HG02642 (cell line): ENCODE results near the gene CPEB3.
"Not testable (repeated sequence)": the region's sequence is repeated elsewhere in the genome, so short reads cannot be mapped to it uniquely, and the experiment has no call there.

Source experiments
- ATAC-seq: cut with Tn5 transposase; IDR thresholded peaks from one replicate; pipeline ENCODE4 v1.9.1; 2021; ENCODE audit warnings: mild to moderate bottlenecking; ENCODE audit not compliant: unreplicated experiment, poor library complexity

The CPEB3 gene

DNA sequence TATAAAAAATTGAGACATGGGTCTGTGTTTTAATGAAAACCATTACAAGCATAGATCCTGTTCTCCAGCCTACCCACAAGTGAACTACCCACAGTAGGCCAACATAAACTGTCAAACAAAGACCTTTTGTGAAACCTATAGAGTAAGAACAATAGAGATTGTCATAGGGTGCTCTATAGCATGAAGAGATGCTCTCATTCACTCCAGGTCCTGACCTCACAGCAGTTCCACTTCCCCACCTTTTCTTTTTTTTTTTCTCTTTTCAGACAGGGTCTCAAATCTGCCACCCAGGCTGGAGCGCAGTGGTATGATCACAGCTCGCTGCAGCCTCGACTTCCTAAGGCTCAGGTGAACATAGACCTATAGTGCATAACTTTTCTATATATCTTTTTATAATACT lies 72.3 kb downstream of the CPEB3 start:
- ATAC-seq: no peak

DNA sequence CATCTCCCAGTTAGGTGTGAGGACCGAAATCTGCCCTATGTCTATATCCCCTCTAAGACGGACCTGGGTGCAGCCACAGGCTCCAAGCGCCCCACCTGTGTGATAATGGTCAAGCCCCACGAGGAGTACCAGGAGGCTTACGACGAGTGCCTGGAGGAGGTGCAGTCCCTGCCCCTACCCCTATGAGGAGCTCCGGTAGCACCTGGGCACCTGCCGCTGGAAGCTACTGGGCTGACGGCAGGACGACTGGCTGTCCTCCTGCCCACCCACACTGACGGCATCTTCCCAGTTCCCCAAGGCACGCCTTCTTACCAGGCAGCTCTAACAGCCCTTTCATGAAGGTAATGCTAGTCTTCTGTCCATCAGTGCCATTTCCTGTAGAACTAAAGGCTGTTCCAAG lies 74.3 kb downstream of the CPEB3 start:
- ATAC-seq: not testable (repeated sequence)

DNA sequence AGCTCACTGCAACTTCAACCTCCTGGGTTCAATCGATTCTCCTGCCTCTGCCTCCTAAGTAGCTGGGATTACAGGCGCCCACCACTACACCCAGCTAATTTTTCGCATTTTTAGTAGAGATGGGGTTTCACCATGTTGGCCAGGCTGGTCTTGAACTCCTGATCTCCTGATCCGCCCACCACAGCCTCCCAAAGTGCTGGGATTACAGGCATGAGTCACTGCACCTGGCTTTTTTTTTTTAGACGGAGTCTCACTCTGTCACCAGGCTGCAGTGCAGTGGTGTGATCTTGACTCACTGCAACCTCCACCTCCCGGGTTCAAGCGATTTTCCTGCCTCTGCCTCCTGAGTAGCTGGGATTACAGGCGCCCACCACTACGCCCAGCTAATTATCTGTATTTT lies 75.7 kb downstream of the CPEB3 start:
- ATAC-seq: not testable (repeated sequence)

DNA sequence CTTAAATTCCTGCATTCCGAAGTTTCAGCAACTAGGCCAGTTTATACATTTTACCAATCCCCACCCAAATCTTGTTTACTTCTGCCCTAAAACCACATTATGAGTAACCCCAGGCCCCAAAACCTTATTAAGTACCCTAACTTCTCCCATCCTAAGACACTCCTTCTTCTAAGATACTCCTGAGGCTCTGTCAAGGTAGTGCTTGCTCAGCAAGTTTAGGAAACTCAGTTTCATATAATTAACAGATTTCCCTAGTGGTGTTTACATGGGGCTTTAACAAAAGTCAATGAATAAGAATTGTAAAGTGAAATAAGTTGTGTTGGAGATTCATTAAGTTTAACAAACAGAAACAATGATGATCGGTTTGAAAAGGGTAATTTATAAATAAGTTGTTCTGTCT lies 77.8 kb downstream of the CPEB3 start:
- ATAC-seq: no peak

DNA sequence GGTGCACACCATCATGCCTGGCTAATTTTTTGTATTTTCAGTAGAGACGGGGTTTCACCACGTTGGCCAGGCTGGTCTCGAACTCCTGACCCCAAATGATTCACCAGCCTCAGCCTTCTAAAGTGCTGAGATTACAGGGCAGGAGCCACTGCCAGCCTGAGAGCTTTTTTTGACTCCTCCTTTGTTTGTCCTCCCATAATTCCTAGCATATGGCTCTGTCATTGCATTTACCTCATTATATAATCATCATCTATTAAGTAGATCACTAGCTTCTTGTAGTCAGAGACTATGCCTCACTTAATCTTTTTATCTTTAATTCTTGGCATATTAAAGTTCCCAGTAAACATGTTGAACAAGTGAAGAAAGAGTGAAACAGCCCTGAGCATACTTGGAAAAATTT lies 82.1 kb downstream of the CPEB3 start:
- ATAC-seq: no peak

DNA sequence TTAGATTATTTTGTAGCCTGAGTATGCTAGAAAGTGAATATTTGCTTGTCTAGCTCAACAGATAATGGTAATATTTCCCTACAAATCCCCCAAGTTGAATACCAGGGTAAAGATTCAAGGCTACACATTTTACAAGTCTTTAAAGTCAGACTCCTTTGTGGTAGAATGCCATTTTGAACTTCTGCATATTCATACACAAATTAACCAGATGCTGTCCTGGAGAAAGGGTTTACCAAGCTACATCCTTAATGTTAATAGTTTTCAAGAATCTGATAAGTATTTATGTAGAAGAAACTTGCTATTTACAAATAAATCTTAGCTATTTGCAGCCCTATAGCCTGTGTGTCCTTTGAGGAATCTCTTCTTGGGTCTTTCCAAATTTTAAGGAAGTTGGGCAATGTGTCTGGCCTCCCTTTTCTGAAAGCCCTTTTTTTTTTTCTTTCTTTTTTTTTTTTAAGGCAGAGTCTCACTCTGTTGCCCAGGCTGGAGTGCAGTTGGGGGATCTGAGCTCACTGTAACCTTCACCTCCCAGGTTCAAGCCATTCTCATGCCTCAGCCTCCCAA lies 82.6 kb downstream of the CPEB3 start:
- no peak for ATAC-seq

DNA sequence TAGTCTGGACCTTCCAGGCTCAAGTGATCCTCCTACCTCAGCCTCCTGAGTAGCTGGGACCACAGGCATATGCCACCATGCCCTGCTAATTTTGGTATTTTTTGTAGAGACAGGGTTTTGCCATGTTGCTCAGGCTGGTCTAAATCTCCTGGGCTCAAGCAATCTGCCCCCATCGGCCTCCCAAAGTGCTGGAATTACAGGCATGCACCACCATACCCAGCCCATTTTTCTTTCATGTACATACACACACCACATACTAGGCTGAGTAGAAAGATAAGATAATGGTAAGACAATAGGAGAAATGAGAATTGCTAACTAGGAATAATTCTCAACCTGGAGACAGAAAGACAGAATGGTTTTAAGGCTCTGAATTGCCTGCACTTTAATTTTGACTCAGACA lies 83.8 kb downstream of the CPEB3 start:
- no peak for ATAC-seq

DNA sequence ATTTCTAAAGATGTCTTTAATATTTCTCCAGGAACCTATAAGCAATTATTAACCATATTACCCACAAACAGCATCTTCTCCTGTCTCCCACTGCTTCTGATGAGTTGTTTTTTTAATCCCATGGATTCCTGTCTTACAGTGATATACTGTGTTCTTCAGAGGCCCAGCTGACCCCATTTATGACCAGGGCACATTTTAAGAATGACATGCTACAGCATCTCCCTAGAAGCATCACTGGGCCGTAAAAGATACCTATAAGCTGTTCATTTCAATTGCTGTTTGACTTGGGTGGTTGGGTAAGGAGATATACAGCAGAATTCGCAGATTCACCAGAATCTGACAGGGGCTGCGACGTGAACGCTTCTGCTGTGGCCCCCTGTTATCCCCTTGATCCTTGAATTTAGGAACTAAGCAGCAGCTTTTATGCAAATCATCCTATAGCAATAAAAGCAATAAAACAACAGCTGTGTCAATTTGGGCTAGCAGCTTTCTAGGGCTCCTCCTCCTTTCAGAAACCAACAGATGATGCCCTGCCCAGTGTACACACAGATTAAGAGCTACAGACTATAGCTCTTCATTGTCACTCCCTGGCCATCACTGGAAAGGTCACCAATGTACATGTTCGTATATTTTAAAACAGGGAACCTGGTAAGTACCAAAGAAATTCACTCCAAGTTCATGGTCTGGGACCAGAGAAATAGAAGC lies 86.8 kb downstream of the CPEB3 start:
- no peak for ATAC-seq

DNA sequence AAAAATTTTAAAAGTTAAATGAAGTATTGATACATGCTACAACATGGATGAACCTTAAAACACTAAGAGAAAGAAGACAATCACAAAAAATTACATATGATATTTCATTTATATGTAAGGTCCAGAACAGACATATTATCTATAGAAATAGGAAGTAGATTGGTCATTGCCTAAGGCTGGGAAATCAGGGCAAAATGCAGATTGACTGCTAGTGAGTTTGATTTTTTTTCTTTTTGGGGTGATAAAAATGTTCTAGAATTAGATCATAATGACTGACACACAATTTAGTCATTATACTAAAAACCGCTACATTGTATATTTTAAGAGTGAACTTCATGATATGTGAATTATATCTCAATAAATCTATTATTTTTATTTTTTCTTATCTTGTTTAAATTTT lies 88.3 kb downstream of the CPEB3 start:
- ATAC-seq: no peak

DNA sequence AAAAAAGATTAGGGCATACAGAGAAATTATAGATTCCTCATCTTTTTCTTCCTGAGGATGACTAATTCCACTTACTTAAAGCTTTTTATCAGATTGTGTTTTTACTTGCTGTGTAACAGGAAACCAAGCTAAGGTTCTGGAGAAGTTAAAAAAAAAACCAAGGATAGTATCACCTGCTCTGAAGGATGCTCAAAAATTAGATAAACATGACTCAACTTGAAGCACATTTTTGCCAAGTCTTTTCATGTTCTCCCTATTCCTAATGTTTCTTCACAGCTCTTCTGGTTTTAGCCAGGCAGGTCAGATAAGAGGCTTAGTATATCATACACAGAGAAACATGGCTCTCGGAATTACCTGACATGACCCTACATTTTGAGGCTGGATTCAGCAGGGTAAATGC lies 90.3 kb downstream of the CPEB3 start:
- no peak for ATAC-seq

DNA sequence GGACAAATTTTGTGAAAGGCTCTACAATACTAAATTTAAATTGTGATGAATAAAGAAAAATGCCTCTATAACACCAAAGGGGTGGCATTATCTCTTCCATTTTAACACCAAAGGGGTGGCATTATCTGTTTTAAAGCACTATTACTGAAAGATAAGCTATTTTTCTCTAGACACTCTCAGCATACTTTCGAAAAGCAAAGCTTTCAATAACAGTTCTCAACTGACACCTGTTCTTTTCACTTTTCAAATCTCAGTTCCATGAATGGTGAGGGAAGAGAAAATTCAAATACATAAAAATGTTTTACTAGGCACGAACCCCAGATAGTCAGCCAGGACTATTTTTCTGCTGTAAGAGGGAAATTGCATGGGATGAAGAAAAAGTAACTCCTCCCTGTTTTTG lies 103.8 kb downstream of the CPEB3 start:
- no peak for ATAC-seq

DNA sequence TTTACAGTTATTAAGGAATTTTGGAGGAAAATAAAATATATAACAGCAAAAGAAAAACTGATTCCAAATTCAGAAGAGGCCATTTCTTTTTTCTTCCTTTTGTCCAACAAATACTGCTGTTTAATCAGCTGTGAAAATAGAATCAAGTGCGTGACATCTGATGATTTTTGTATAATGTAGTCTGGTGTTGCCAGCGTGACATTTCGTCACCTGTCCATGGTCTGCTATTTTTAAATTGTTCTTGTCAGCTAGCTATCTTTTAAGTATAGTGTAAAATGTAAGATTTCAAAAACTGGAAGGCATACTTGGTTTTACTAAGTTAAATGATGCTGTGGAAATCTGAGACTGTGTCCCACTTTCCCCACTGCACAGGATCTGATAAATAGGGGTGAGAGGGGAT lies 105.9 kb downstream of the CPEB3 start:
- no peak for ATAC-seq

DNA sequence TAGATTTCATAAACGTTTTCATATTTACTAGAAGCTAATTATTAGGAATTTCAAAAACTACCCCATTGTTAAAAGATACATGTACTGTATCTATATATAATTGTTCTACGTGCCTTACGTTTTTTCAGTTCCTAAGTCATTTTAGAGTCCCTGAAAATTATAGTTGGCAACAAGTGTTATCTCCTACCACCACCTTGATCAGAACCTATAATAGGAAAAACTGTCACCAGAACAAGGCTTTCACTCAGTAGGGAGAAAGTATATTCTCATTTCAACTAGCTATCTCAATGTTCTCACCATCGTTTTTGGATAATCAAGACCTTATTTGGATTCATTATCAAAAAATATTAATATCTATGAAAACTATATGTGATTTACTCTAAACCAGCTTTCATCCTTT lies 107.7 kb downstream of the CPEB3 start:
- ATAC-seq: no peak

DNA sequence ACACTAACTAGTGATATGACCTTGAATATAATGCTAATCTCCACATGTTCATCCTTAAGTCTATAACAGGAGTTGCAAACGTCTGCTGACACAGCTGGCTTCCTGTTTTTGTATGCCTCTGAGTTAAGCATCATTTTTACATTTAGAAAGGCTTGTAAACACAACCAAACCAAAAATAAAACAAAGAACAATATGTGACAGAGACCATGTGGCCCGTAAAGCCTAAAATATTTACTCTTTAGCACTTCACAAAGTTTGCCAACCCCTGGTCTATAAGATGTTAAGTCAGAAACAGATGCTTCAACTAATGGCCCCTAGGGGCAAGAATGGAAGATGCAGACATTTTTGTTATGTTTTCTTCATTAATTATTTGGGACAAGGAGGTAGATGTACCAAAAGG lies 109.3 kb downstream of the CPEB3 start:
- no peak for ATAC-seq

DNA sequence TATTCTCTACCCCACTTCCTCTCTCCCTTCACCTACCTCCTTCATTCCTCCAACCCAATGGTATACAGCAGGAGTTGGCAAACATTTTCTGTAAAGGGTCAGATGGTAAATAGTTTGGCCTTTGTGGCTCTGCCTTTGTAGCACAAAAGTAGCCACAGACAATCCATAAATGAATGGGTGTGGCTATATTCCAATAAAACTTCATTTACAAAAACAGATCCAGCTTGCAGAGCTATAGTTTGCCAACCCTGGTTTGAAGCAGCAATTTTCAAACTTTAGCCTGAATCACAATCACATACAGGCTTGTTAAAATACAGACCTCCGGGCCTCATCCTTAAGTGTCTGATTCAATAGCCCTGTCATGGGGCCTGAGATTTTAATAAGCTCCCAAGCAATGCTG lies 110.5 kb downstream of the CPEB3 start:
- no peak for ATAC-seq

DNA sequence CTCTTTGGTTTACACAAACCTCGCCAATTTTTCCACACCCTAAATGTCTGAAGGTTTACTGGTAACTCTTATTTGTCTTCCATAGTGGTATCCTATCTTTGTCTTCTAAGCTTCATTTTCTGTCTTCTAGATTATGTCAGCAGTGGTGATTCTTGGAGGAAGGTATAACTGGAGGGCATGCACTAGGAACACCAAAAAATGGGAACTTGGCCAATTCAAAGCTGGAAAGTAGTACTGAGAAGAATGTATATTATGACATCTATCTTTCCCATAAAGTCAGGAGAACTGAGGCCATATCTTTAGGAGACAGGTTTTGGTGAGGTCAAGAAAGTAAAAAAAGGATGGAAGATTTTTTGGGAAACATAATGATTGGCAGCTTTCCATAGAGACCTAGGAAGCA lies 113.3 kb downstream of the CPEB3 start:
- ATAC-seq: no peak

DNA sequence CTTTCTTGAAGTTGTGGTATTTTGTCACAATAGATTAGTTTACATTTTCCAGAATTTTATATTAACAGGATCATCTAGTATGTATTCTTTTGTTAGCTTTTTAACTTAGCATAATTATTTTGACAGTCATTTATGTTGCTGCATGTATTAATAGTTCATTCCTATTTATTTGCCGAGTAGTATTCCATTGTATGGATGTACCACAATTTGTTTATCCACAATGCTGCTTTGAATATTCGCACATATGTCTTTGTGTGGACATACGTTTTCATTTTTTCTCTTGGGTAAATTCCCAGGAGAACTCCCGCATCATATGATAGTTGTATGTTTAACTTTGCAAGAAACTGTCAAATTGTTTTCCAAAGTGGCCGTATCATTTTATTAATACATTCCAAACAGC lies 115.7 kb downstream of the CPEB3 start:
- ATAC-seq: no peak

DNA sequence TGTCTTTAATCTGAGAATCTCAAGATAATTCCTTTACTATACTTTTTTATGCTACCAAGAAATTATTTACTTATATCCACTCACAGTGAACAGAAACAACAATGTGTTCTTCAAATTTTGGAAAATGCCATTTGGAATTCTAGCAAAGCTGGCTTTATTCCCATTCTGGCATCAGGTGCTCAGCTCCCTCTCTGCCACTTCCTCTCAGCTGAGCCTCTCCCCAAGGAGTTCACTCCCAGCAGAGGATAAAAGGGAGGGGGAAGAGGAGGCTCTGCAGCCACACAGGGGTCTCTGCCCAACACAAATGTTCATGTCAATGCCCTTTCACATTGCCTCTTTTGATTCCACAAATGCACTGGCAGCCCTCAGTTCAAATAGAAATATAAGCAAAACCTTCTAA lies 116.9 kb downstream of the CPEB3 start:
- no peak for ATAC-seq

DNA sequence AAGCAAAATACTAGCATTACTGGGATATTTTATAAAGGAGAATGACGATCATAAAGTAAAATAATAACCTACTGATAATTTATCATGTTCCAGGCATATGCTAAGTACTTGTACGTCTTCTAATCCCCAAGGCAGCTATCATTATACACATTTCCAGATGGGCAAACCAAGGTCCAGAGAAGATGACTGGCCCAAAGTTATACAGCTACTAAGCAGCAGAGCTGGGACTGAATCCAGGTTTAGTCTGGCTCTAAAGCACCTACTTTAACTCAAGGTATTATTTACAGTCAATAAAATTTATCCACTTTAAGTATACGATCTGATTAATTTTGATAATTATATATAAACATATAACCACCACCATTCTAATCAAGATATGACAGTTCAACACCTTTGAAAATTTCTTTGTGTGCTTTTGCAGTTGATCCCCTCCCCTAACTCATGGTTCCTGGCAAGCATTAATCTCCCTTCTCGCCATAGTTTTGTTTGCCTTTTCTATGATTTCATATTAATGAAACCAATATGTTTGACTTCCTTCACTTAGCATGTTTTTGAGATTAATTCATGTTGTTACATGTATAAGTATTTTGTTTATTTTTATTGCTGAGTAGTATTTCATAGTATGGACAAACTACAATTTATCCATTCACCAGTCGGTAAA lies 126.7 kb downstream of the CPEB3 start:
- ATAC-seq: no peak

DNA sequence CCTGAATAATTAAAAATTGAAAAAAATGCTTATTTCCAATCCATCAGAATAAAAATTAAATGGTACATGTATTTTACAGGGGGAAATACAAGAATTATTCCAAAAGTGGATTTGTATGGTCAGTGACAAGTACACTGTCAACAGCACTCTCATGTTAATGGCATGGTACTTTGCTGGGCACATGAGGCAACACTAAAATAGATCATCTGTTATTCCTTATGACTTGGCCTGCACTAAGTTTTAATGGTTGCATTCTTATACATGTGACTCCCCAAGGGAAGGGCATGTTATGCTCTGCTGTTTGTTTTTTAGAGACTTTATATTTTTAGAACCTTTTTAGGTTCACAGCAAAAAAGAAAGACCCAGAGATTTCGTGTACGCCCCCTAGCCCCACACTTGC lies 128.3 kb downstream of the CPEB3 start:
- ATAC-seq: no peak

DNA sequence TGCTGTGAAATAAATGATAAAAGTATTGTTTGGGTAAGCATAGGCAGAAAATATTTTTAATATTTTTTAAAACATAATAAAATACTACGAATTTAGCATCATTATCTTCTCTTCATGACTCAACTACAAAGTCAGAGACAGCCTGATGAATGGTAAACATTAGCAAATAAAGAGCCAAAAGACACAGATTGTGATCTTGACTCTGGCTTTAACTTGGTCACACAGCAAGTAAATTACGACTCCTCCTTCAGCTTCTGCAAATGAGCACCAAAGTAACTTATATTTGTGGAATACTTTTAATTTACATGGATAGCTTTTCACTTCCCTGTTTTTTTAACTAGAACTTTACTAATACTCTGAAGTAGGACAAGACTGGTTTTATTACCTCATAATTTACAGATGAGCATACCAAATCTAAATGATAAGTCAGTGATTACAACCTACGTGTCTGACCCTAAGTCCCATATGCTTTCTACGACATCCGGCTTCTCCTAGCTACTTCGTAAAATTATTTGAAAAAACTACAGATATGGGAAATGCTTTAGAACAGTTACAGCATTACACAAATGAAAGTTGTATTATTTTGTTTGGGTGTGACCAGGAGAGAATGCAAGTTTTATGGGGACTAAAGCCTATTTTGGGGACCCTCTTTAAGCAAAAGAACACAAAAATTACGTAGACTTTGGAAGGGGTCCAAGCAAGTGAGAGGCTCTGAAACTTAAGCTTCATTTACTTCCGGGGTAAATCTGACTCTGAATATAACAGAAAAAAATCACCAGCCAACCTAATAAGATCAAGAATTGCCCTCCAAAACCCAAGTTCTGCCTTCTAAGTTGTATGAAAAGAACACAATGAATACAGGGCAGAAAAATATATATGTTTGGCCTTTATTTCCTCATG lies 133.8 kb downstream of the CPEB3 start:
- no peak for ATAC-seq
